Stimulated activated CD8-positive, alpha-beta memory T cell treated with anti-CD3 and anti-CD28 coated beads, Interleukin-2, amount 100 ng/mL, for 48 hours (primary cell): Measurements from ENCODE around the gene RXRA.

Source experiments
- DNase-seq, 2 donors: peaks; one replicate each; pipeline ENCODE4 v3.0.0-alpha.2; 2020; ENCODE audit warnings: low read depth in 2 of 2

RXRA gene

GRCh38 chr9:134433101-134433500 is 106.8 kb downstream of the RXRA start:
- no peak for DNase-seq

GRCh38 chr9:134433909-134434882 is 107.9 kb downstream of the RXRA start:
- no peak for DNase-seq

- no peak for DNase-seq
Measured at GRCh38 chr9:134434894-134435506, 108.7 kb downstream of the RXRA start.

- DNase-seq, result no peak
Measured at GRCh38 chr9:134435550-134436378, 109.5 kb downstream of the RXRA start.

GRCh38 chr9:134436379-134436762 is 110.1 kb downstream of the RXRA start:
- no peak for DNase-seq

GRCh38 chr9:134436911-134437310 is 110.7 kb downstream of the RXRA start:
- DNase-seq, result no peak

GRCh38 chr9:134437403-134438194 is 111.3 kb downstream of the RXRA start:
- no peak for DNase-seq

- no peak for DNase-seq
Measured at GRCh38 chr9:134438195-134438788, 112.0 kb downstream of the RXRA start.

- DNase-seq, result no peak
Measured at GRCh38 chr9:134439368-134439784, 113.1 kb downstream of the RXRA start.

GRCh38 chr9:134440636-134441226 is 114.5 kb downstream of the RXRA start:
- DNase-seq, result no peak

GRCh38 chr9:134441227-134442084 is 115.2 kb downstream of the RXRA start:
- no peak for DNase-seq

GRCh38 chr9:134442085-134442474 is 115.8 kb downstream of the RXRA start:
- no peak for DNase-seq

GRCh38 chr9:134442486-134443173 is 116.4 kb downstream of the RXRA start:
- DNase-seq, result no peak

- peak; percentile 78 to 82 for DNase-seq
Measured at GRCh38 chr9:134443174-134444037, 117.2 kb downstream of the RXRA start.

GRCh38 chr9:134444038-134444315 is 117.7 kb downstream of the RXRA start:
- no peak for DNase-seq

- no peak for DNase-seq
Measured at GRCh38 chr9:134445000-134445399, 118.7 kb downstream of the RXRA start.

- DNase-seq, result peak; percentile 60 to 72
Measured at GRCh38 chr9:134449180-134449916, 123.1 kb downstream of the RXRA start.
